Endothelial cell of hepatic sinusoid (primary cell): ENCODE data around the gene ETV6.

Experiments
- in situ Hi-C: cut with HindIII; loops from 2 replicates; pipeline ENCODE4 v1.10.0; 2017; ENCODE audit warnings: low sequenced_read_pairs

Gene ETV6

DNA sequence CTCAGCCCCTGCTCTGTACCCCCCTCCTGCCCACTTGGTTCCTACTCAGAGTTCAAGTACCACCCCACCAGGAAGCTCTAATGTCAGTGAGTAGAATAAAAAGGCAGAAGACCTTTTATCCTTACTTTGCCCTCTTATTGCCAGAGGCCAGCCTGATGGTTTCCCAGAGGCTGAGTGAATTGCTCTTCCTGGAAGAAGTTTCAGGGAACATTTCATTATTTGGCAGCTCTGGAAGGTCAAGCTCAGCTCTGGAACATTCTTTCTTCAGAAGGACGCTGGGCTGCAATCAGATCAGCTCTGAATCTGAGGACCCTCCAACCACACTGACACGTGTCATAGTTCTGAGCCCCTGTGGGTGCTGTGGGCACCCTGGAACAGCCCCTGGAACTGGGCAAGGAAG lies 188.9 kb downstream of the ETV6 start:
- in situ Hi-C loops, result no loop called here

DNA sequence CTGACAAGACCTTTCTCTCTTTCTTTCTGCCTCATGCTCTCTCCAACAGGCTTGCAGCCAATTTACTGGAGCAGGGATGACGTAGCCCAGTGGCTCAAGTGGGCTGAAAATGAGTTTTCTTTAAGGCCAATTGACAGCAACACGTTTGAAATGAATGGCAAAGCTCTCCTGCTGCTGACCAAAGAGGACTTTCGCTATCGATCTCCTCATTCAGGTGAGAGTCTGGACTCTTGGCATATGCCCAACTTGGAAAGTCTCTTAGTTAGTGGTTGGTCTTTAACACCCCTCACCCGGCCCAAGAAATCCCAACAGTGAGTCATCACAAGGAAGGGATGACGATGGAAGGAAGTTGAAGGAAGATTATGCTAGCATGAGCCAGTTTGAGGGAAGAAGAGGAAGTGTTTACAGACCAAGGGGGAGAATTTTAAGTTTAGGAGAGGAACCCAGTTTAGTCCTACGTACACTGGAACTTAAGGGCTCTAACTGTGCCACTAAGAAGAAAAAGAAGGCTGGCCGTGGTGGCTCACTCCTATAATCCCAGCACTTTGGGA lies 189.7 kb downstream of the ETV6 start:
- in situ Hi-C loops, result no loop called here

DNA sequence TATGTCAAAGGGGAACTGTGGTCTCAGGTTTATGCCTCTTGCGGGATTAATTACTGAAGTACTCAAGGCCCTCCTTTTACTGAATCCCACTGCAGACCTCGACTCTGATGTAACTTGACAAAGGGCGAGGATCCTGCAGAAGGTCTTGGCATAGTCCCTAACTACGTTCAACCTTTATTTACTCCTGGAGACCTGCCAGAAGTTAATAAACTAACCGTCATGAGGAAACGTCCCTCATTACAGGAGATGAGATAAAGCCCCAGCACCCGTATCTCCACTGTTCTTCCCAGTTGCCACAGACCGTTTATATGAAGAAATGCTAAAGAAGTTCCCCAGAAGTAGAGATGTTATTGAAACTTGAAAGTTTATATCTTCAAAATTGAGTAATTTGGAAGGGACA lies 190.9 kb downstream of the ETV6 start:
- in situ Hi-C loops, result no loop called here

DNA sequence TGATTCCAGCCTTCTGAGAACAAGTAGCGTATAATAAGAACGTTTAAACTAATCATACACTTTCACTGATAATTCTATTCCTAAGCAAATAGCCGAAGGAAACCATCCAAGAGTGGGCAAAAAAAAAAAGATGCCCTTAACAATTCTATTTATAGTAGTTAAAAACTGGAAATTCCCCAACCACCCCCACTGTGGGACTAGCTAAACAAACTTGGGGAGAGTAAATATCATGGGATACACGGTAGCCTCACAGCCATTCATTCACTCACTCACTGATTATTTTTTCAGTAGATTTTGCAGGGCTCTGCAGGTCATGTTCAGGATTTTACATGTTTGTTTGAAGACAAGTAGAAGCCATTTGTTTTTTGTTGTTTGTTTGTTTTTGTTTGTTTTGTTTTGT lies 197.0 kb downstream of the ETV6 start:
- in situ Hi-C loops, result no loop called here

DNA sequence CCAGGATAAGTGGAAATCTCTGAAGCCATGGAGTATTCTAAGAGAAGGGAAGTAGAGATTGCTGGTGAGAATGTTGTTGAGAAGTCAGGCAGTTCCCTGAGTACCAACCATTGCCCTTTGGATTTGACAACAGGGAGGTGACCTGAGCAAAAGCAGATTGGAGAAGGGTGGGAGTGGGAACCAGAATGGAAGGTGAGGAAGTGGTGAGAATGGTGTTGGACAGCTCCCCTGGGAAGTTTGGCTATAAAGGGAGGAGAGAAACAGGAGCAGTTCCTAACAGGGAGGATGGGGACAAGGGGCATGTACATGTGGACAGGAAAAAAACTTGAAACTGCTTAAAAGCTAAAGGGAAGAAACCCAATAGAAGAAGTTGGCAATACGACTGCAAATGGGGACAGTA lies 198.1 kb downstream of the ETV6 start:
- in situ Hi-C loops, result no loop called here

DNA sequence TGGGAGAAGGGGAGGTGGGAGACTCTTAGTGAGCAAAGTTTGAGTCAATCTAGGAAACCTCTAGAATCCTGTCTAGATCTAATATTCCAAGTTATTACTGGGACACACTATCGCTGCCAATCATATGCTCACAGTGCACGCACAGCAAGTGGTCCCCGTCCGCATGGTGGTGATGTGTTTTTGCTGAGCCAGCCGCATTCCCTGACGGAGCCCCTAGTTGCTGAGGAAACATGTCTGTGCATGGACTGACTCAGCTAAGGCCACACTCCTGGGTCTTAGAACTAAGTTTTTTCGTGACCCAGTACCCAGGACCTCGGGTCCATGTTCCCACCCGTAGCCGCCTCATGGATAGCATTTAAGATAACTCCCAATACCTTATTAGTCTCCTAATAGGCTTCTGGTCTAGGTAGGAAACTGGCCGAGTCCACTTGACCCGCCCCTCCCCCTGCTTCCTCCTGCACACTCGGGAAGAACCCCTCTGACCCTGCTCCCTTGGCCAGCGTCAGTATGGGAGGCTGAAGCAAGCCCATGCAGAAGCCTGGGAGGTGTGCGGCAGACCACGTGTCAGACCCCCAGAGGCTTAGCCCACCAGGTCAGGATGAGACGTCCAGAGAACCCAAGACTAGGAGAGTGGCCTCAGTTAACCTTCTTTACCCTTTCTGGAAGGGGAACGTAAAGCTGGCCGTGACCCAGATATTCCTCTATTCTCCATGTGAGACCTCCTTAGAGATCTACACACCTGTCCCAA lies 200.5 kb downstream of the ETV6 start:
- in situ Hi-C loops, result no loop called here

DNA sequence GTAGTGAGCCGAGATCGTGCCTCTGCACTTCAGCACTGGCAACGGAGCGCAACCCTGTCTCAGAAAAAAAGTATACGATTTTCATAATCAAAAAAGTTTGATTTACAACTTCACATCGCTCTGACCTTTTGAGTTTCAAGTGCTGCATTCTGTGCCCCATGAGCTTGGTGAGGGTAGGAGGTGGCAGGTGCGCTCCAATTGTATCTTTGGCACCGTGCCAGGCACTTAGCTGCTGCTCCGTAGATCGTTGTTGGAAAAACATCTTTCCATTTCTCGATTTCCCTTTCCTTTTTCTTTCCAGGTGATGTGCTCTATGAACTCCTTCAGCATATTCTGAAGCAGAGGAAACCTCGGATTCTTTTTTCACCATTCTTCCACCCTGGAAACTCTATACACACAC lies 203.7 kb downstream of the ETV6 start:
- in situ Hi-C loops, result no loop called here

DNA sequence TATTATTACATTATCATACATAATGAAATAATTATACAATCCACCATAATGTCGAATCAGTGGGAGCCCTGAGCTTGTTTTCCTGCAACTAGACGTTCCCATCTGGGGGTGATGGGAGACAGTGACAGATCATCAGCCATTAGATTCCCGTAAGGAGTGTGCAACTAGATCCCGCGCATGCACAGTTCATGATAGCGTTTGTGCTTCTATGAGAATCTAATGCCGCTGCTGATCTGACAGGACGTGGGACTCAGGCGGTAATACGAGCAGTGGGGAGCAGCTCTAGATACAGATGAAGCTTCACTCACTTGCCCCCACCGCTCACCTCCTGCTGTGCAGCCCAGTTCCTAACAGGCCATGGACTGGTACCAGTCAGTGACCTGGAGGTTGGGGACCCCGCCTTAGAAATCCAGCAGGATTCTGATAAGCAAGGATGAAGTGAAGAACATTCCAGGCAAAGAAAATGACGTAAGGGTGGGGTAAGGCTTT lies 204.6 kb downstream of the ETV6 start:
- in situ Hi-C loops, result no loop called here

DNA sequence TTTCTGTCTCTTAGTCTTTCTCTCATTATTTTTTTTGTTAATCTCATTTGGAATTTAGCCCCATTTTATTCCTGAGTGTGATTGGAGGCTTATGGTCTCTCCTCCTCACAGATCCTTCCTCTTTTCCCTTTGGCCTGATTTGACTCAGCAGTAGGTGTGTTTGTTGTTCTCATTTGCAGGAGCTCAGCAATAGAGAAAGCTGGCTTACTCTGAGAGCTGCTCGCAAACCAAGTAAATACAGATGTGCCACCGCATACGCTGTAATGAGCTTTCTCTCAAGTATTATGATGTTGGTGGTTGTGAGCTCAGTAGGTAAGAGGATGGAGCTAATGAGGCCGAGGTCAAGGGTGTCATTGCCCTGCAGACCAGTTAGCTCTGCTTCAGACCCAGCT lies 206.5 kb downstream of the ETV6 start:
- in situ Hi-C loops, result no loop called here

DNA sequence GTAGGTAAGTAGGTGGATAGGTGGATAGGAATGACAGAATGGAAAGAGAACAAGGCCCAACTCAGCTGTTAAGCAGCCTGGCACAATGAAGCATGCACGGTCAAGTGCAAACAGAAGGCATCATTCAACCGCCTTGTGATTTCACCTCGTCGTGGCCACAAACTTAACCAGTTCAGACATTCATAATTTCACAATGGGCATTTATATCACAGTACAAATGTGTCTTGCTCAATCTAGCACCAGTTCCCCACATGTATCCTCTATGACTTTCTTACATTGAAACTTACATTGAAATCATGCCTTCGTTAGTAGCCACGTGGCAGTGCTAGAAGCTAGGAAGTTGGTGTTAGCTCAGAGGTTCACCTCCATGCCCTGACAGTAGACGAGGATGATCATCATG lies 207.5 kb downstream of the ETV6 start:
- in situ Hi-C loops, result no loop called here

DNA sequence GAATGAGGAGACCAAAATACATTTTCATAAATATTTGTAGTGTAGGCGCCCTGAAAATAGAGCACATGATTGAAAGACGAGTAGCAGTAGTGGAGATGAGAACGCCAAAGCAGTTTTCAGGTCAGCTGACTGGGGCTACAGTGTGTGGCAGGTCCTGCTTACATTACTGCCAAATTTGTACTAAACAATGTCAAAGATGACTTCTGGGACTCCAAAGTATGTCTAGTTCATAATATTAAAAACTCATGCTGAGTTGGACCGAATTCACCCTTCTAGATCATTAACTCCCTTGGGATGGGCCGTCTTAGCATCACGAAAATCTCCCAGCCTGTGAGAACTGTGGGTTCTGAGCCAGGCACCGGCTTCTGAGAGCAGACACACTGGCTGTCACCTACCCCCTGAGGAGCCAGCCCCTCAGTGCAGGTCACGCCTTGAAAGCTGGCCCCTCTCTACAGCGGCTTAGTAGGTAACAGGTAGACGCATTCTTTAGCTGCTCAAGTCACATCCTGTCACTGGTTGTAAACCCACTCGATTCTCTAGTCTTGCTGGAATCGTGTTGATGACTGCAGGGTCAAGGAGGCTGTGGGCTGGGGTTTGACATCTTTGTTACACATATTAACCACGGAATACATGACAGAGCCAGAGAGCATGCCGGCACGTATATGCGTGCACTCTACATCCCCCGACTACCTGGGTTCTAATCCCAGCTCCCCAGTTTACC lies 210.4 kb downstream of the ETV6 start:
- in situ Hi-C loops, result no loop called here

DNA sequence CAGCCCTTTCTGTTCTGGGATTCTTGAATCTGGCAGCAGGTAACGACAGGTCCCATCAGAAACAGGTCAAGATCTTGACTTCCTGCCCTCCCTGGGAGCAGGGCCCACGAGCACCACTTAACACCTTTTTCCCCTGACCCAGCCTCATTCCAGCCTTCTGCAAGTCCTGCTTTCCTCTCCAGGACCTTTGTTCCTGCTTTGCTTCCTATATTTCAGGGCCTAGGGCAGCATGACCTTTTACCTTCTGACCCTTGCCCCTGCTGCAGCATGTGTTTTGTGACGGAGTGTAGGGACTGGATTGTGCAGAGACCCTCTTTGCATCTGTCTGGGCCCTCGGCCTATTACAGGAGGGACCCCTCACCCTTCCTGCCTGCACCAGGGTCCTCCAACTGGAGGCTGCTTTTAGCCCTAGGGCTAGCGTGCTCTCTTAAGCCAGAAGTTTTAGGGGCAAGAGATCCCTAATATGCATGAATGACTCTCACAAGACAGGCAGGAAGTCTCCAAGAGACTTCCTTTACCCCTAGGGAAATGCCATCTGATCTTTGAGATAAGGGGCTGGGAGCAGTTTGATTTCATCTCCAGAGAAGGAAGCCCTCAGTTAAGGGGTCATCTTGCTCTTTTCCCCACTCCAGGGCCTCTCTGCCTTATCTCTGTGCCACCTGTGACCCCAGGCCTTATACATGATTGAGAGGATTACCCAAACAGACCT lies 211.8 kb downstream of the ETV6 start:
- in situ Hi-C loops, result no loop called here

DNA sequence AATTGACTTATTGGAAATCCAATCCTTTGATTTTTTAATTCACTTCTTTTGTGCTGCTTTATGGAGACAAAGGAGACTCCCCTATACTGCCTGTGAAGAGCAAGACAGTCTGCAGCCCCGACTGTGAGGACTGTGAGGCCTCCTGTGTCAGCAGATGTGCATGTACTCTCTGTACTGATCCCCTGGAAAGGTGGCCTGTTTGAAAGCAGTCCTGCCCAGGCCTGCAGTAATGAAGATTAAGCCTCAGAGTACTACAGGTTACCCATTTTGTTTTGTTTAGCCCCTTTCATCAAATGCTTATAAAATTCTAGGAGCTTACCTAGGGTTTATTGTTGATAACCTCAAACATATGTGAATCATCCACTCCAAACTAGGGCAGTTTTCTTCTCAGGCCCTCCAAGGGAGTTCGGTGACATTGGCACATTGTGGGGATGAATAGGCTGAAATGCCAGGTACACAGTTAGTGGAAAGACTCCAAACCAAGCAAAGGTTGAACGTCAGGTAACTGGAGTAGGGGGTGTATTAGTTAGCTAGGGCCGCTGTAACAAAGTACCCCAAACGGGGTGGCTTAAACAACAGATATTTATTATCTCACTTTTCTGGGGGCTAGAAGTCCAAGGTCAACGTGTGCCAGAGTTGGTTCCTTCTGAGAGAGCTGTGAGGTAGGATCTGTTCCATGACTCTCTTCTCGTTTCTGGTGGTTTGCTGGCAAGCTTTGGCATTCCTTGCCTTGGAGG lies 212.6 kb downstream of the ETV6 start:
- in situ Hi-C loops, result no loop called here

DNA sequence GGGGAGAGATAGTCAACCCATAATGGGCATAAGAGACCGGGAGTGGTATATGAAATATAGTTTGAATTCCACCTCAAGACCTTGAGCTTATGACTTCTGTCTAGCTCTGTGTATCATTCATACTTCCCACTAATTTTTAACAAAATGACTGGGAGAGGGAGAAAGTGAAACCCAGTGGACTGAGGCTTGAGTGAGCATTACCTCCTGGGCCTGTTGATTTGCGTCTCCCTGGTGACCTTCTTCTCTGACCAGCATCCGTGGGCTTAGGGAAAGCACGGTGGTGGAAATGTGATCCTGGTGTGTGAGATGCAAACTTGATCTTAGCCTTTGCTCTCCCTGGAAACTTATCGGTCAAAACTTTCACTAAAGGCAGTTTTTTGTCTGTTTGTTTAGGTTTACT lies 213.3 kb downstream of the ETV6 start:
- in situ Hi-C loops, result no loop called here

DNA sequence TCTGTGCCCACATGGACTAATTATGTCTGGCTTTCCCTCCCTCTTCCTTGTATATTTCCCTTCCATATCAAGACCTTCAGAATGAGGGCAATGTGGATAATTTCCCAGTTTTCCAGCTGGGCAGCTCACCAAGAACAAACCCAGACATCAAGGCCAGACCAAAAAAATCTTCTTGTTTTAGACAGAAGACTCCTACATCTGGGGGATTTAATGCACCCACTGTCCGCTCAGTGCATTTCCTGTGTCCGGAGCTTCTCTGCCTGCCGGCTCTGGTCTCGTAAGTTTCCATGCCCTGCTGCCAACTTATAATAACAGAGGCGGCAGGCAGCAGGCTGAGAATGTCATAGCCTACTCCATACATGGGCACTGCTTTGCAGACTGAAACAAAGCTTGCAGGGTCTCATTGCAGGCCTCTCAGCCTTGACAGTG lies 214.0 kb downstream of the ETV6 start:
- in situ Hi-C loops, result no loop called here

DNA sequence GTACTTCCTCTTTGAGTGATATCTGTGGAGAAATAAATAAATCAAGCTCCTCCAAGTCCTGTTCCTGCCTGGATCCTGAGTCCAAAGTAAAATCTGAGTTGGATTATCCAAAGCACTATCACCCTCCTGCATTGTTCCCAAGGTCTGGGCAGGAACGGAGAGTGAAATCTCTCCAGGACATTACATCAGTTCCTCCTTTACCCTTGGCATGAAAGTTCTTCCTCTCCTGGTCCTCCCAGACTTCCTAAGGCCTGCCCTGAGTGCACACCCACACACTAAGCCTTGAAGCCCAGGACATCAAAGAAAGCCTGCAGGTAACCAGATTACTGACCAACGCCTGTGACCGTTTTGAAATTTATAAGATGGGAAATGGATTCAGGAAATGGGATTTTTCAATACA lies 214.5 kb downstream of the ETV6 start:
- in situ Hi-C loops, result no loop called here

DNA sequence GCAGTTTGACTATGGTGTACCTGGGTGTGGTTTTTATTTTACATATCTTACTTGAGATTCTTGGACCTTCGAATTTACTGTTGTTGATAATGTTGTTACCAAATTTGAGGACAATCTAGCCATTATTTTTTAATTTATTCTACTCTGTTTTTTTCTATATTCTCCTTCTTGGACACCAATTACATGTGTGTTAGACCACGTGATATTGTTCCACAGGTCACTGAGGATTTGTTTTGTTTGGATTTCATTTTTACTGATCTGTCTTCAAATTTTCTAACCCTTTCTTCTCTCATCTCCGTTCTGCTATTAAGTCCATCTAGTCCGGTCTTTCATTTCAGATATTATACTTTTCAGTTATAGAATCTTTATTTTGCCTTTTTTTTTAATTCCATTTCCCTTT lies 216.3 kb downstream of the ETV6 start:
- in situ Hi-C loops, result no loop called here

DNA sequence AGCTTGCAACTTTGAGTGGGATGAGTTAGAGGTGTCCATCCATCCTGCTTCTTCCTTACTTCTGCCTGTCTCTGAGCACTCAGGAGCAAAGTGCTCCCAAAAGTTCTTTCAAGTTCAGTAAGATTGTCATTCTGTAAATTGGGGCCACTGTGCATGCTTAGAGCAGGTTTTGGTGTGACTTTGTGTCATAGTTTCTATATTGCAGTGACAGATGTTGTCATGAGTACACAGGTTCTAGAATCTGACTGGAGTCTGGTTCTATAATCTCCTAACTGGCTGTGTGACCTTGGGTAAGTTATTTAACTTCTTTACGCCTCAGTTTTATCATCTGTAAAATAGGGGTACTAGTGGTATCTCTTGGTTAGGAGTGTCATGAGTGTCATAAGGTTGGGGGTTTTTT lies 218.6 kb downstream of the ETV6 start:
- in situ Hi-C loops, result no loop called here

DNA sequence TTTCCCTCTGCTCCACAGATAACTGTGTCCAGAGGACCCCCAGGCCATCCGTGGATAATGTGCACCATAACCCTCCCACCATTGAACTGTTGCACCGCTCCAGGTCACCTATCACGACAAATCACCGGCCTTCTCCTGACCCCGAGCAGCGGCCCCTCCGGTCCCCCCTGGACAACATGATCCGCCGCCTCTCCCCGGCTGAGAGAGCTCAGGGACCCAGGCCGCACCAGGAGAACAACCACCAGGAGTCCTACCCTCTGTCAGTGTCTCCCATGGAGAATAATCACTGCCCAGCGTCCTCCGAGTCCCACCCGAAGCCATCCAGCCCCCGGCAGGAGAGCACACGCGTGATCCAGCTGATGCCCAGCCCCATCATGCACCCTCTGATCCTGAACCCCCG lies 219.9 kb downstream of the ETV6 start:
- in situ Hi-C loops, result no loop called here

DNA sequence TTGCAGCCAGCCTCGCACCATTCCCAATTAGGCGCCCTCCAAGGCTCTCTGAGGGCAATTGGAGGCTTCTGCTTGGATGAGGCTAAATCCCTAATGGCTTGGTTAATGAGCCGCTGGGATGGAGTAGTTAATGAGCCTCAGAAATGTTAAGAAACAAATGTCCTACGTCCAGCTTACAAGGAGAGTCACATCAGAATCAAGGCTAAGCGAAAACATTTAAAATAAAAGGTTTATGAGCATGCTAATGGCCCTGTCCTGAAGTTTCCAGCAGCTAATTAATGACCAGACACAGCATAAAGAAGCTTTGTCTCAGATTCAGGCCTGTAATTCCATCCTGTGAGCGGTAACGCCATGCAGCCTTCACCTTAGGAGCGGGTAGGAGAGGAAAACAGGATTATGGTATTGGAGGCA lies 220.6 kb downstream of the ETV6 start:
- in situ Hi-C loops, result no loop called here

DNA sequence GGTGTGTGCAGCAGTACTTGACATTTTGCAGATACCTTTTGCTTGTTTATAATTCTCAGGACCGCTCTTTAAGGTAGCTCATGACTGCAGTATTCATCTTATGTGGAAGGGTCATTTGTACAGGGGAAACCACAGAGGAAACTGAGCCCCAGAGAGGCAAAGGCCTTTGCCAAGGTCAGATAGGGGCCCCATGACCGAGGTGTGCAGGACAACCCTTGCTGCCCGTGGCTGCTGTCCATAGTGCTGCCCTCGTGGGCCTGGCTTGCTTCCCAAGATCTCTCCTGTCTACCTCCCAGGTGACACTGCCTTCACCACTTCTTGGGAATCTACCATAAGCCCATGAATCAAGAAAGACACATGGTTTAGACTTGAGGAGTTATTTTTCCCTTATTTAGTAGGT lies 222.6 kb downstream of the ETV6 start:
- in situ Hi-C loops, result no loop called here
